Prostate gland (tissue), 2 donors: ENCODE data around the gene CHST11.

Experiments used
- CTCF ChIP-seq, 4 experiments: fragments of 200-600 bp in 2 of 4; fragments of 450-650 bp in 2 of 4; sonication (generic) in 2 of 4; IDR thresholded peaks; 1 replicate in 3 of 4; 2 replicates in 1 of 4; pipeline ENCODE4 v1.5.1; 2016 to 2019; ENCODE audit warnings: antibody characterized with exemption in 4 of 4, mild to moderate bottlenecking in 2 of 4, moderate library complexity in 2 of 4
- POLR2A ChIP-seq: fragments of 450-650 bp; IDR thresholded peaks from one replicate; pipeline ENCODE4 v1.6.1; 2016; ENCODE audit warnings: antibody characterized with exemption, mild to moderate bottlenecking
- POLR2AphosphoS5 ChIP-seq: sonication (generic); formaldehyde crosslinking; IDR thresholded peaks from one replicate; pipeline ENCODE4 v1.6.1; 2017; ENCODE audit warnings: antibody characterized with exemption

DNA sequence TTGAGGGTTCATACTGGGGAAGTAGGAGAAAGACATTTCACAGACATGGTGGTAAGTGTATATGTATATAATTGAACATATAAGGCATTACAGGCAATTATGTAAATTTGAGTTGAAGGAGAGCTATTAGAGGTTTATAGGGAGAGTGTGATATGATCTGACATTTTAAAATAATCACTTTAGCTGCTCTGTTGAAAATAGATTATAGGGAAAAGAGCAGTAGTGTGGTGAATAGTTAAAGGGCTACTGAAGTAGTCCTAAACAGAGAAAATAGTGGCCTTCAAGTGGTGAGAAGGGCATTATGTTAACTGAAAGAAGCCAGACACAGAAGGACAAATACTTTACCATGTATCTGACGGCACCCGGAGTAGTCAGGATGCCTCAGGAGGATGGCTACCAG, 267.1 kb downstream of the CHST11 start:
- TF ChIP-seq CTCF (IDR thresholded peaks at IDR 0.05), result no peak
- no peak for TF ChIP-seq POLR2A
- no peak for TF ChIP-seq POLR2AphosphoS5
